ENCODE results near the gene RBM12. TPM values are rescaled to one million over a fixed set of nuclear protein-coding genes. Genes with fewer than 3 reads are reported as not detected.

Gene RBM12
- total and polyA plus RNA-seq, 2 of the 8 experiments (the other 6 are each of a cell fraction or from before 2014, with no cell fraction given) = 187 to 214 TPM

GRCh38 chr20:35653893-35654292 is 10.8 kb downstream of the RBM12 start:
- no peaks in the 10 kb centered on the region for H3K27me3 ChIP-seq (replicated peaks in 1 of 4; ENCODE audit: control insufficient read depth in 3 of 4, extremely low read depth in 1 of 4, insufficient read depth in 3 of 4, low read length in 3 of 4)
- H4K5ac ChIP-seq (ENCODE audit: insufficient read length, low read depth, low read length) = no peak overlapping the region
- H3K23me2 ChIP-seq (ENCODE audit: low read depth, low read length) = no peaks in the 10 kb centered on the region

More at GRCh38 chr20:35653893-35654292, 10.8 kb downstream of the RBM12 start:
- no peak overlapping the region for H2BK20ac ChIP-seq (ENCODE audit: low read length)
- no peak overlapping the region for H3K27ac ChIP-seq (ENCODE audit: low read depth, low read length)
- H3K56ac ChIP-seq (replicated peaks; ENCODE audit: insufficient read length, low read depth, low read length) = no peak overlapping the region
- H4K8ac ChIP-seq (ENCODE audit: extremely low read depth, insufficient read depth, low read length) = no peak overlapping the region
- peaks cover 14% of the 10 kb centered on the region for H3K79me1 ChIP-seq (ENCODE audit: low read depth, low read length)
- H3K14ac ChIP-seq (ENCODE audit: insufficient read length) = no peak overlapping the region
- H3K36me3 ChIP-seq (ENCODE audit: control insufficient read depth in 2 of 4, insufficient read depth in 4 of 4, low read length in 3 of 4) = peaks cover 10 to 53% (median 25%) of the 10 kb centered on the region in 4 experiments; a peak in 7 of 8 replicates
- H4K91ac ChIP-seq (replicated peaks; ENCODE audit: insufficient read length, low read length) = no peak overlapping the region
- H3K18ac ChIP-seq (ENCODE audit: extremely low read depth, low read length) = no peak overlapping the region
- H2BK15ac ChIP-seq (ENCODE audit: low read length) = no peak overlapping the region
- no peak overlapping the region for H2BK120ac ChIP-seq (replicated peaks; ENCODE audit: low read depth, low read length)
- no peaks in the 10 kb centered on the region for H3K9me3 ChIP-seq (ENCODE audit: insufficient read depth in 2 of 2, low read depth in 1 of 2, low read length in 1 of 2)
- no peak overlapping the region for H3K4me2 ChIP-seq (ENCODE audit: insufficient read depth in 1 of 2, low read depth in 2 of 2, low read length in 2 of 2)
- H4K20me1 ChIP-seq (replicated peaks in 1 of 2; ENCODE audit: control insufficient read depth in 1 of 2, insufficient read depth in 2 of 2, low read length in 2 of 2) = peaks cover 34 to 41% of the 10 kb centered on the region in 2 experiments
- no peak overlapping the region for H2AK5ac ChIP-seq (ENCODE audit: low read depth, low read length)
- peaks cover 0 to 2% (median 0%) of the 10 kb centered on the region in 4 experiments; a peak in 1 of 7 replicates for H3K4me1 ChIP-seq (replicated peaks in 1 of 4; ENCODE audit: control insufficient read depth in 3 of 4, insufficient read depth in 4 of 4, low read length in 3 of 4)
- no peak overlapping the region for H2BK12ac ChIP-seq (ENCODE audit: low read depth, low read length)
- CTCF ChIA-PET (ENCODE audit: partially characterized antibody) = interaction anchor here (0.5 to 0.9 kb wide), 2 partner anchors 10 to 454 kb away, joined by 3 read pairs; no protein-coding TSS in a partner anchor
- DNase-seq (ENCODE audit: low read depth in 1 of 2, low spot score in 2 of 2) (no peak), FAIRE-seq (no peak)
- TF ChIP-seq USF2 (IDR thresholded peaks at IDR 0.05; ENCODE audit: low read length) (no peak), MAFK (IDR thresholded peaks at IDR 0.05; ENCODE audit: low read depth, low read length) (no peak), TCF12 (IDR thresholded peaks at IDR 0.05; ENCODE audit: low read depth, low read length) (no peak), ASH2L (IDR thresholded peaks at IDR 0.05; ENCODE audit: low read length) (no peak), CHD1 (IDR thresholded peaks at IDR 0.05; ENCODE audit: low read depth, low read length) (no peak)
- H3K9ac ChIP-seq (replicated peaks in 1 of 4; ENCODE audit: extremely low read depth in 1 of 4, low read depth in 3 of 4, low read length in 3 of 4) = no peak overlapping the region
- no peak overlapping the region for H3K4me3 ChIP-seq (ENCODE audit: extremely low read depth in 1 of 4, insufficient read depth in 2 of 4, low read depth in 3 of 4, low read length in 4 of 4)
- no peak overlapping the region for H2AFZ ChIP-seq (ENCODE audit: low read length)
- H2BK5ac ChIP-seq (ENCODE audit: low read depth, low read length) = no peak overlapping the region
- H3K4ac ChIP-seq (replicated peaks; ENCODE audit: insufficient read length, low read depth, low read length) = no peak overlapping the region
- WGBS, 2 experiments (ENCODE audit: extremely low coverage in 1 of 2, insufficient coverage in 1 of 2, insufficient read length in 1 of 2, insufficient replicate concordance in 2 of 2, low coverage in 1 of 2, low lambda C conversion rate in 2 of 2, missing lambda C conversion rate in 1 of 2) = 92% methylated on average over 4 of the region's 4 CpGs; no CpG with 5 or more reads in 1 of the 2 experiments
- POLR2A ChIA-PET (ENCODE audit: partially characterized antibody) = interaction anchor here (0.8 to 4.4 kb wide), 6 partner anchors 10 to 132 kb away, joined by 3 to 43 read pairs (median 4); partner anchors contain the start of genes CPNE1 and RBM12
- H3K79me2 ChIP-seq (ENCODE audit: control insufficient read depth in 1 of 2, insufficient read depth in 2 of 2, low read length in 2 of 2) = peaks cover 50 to 100% of the 10 kb centered on the region in 2 experiments
- H3K23ac ChIP-seq (ENCODE audit: insufficient read length) = no peak overlapping the region
